ENCODE results near the gene BFSP1. TPM values are rescaled to one million over a fixed set of nuclear protein-coding genes. Genes with fewer than 3 reads are reported as not detected.

The BFSP1 gene
- total RNA-seq, 4 donors from 2014 or later, result 0.18 to 0.46 TPM; not detected in 2

DNA sequence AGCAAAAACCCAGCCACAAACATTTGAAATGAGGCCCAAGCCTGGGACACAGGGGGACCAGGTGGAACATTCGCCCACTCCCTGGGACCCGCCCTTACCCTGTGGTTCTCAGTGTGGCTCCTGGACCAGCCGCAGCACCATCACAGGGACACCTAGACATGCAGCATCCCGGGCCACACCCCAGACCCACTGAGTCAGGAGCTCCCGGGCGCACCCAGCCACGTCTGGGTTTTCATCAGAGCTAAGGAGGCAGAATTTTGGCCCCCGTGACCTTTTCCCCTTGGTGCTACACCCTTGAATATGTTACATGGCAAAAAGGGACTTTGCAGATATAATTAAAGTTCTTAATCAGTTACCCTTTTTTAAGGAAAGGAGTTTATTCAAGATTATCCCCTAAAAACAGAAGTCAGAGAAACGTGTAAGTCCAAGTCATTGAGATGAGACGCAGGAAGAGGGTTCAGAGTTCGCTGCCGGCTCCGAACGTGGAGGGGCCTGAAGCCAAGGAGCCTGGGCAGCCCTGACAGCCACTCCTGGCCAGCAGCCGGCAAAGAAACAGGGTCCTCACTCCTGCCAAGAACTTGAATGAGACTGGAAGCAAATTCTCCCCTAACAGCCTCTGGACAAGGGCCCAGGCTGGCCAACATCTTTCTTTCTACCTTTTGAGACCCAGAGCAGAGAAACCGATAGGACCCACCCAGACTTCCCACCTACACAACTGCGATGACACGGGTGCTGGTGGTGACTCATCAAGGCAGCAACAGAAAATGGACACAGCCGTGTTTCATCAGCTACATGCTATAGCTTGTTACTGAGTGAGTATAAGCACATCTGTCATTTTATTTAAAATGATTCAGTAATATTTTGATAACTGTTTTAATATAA, 25.3 kb downstream of the BFSP1 start:
- no peak overlapping the region for H3K27ac ChIP-seq
- ATAC-seq, result no peak
- intact Hi-C loops (cut with DNase I; ENCODE audit: low total_unique reads), result loop anchor here (2.0 kb wide), 3 partner anchors 65 to 771 kb away; partner anchors contain the start of gene DSTN

DNA sequence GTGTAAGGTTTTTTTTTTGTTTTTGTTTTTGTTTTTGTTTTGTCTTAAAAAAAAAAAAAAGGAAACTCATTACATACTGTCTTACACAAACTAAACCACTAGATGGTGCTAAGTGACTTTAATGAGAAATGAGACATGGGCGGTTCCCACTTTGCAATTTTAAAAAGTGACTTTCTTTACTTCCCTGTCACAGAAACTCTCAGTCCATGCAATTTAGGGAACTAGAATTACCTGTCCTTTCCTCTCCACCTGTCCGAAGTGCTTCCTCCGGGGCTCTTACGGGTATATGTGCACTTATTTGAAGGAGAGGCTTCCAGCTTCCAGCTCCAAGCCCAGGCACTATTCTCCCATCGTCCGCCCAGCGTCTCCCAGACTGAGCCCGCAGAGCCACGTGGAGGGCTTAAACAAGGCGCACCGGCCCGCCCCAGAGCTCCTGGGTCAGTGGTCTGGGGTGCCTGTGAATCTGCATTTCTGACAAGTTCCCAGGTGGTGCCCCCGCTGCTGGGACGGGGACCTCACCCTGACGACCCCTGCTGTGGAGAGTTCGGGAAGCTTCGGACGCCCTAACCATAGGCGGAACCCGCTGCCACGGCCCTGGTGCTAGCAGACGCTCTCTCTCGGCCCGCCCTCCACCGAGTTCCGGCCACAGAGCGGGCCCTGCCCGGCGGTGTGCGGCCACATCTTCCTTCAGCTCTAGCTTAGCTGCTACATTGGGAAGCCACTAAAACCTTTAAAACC, 26.1 kb downstream of the BFSP1 start:
- in situ Hi-C loops (cut with MboI; ENCODE audit: low sequenced_read_pairs in 4 of 4), result loop anchor here in 3 of 4 donors (10.0 to 25.0 kb wide), 3 partner anchors 400 to 757 kb away; no protein-coding TSS in a partner anchor
- Histone ChIP-seq H3K4me1 (peaks cover 8 to 11% of the 10 kb centered on the region in 2 donors), H3K27ac (peak overlapping the region in 2 of 4 donors; percentile 30 to 42), H3K27me3 (no peaks in the 10 kb centered on the region), H3K36me3 (no peaks in the 10 kb centered on the region), H3K4me3 (peak overlapping the region; percentile 47 to 63 (median 55)), H3K9me3 (no peaks in the 10 kb centered on the region)
- TF ChIP-seq POLR2A (IDR thresholded peaks at IDR 0.05), result no peak
- TF ChIP-seq, protein P1, sequence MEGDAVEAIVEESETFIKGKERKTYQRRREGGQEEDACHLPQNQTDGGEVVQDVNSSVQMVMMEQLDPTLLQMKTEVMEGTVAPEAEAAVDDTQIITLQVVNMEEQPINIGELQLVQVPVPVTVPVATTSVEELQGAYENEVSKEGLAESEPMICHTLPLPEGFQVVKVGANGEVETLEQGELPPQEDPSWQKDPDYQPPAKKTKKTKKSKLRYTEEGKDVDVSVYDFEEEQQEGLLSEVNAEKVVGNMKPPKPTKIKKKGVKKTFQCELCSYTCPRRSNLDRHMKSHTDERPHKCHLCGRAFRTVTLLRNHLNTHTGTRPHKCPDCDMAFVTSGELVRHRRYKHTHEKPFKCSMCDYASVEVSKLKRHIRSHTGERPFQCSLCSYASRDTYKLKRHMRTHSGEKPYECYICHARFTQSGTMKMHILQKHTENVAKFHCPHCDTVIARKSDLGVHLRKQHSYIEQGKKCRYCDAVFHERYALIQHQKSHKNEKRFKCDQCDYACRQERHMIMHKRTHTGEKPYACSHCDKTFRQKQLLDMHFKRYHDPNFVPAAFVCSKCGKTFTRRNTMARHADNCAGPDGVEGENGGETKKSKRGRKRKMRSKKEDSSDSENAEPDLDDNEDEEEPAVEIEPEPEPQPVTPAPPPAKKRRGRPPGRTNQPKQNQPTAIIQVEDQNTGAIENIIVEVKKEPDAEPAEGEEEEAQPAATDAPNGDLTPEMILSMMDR (IDR thresholded peaks at IDR 0.05 in 4 of 5, conservative IDR thresholded peaks at IDR 0.05 in 1 of 5), result peak; percentile 40 to 75 (median 58)
- ATAC-seq (peak; percentile 81 to 88), DNase-seq (no peak)
- intact Hi-C loops (cut with DNase I; ENCODE audit: low total_unique reads), result loop anchor here (1.0 to 5.0 kb wide), 5 partner anchors 66 to 772 kb away; partner anchors contain the start of gene DSTN

More for the DNA sequence above, 25.3 kb downstream of the BFSP1 start:
- TF ChIP-seq POLR2A (IDR thresholded peaks at IDR 0.05), result no peak
- TF ChIP-seq, protein P1 (IDR thresholded peaks at IDR 0.05 in 4 of 5, conservative IDR thresholded peaks at IDR 0.05 in 1 of 5), result no peak
- no peaks in the 10 kb centered on the region for H3K27me3 ChIP-seq
- peaks cover 8 to 11% of the 10 kb centered on the region in 2 donors for H3K4me1 ChIP-seq
- no peak for DNase-seq
- in situ Hi-C loops (cut with MboI; ENCODE audit: low sequenced_read_pairs in 4 of 4), result loop anchor here in 3 of 4 donors (10.0 to 25.0 kb wide), 3 partner anchors 399 to 756 kb away; no protein-coding TSS in a partner anchor
- H3K36me3 ChIP-seq, result no peaks in the 10 kb centered on the region
- peak overlapping the region in 3 of 4 donors; percentile 47 to 55 (median 55) for H3K4me3 ChIP-seq
- H3K9me3 ChIP-seq, result no peaks in the 10 kb centered on the region

DNA sequence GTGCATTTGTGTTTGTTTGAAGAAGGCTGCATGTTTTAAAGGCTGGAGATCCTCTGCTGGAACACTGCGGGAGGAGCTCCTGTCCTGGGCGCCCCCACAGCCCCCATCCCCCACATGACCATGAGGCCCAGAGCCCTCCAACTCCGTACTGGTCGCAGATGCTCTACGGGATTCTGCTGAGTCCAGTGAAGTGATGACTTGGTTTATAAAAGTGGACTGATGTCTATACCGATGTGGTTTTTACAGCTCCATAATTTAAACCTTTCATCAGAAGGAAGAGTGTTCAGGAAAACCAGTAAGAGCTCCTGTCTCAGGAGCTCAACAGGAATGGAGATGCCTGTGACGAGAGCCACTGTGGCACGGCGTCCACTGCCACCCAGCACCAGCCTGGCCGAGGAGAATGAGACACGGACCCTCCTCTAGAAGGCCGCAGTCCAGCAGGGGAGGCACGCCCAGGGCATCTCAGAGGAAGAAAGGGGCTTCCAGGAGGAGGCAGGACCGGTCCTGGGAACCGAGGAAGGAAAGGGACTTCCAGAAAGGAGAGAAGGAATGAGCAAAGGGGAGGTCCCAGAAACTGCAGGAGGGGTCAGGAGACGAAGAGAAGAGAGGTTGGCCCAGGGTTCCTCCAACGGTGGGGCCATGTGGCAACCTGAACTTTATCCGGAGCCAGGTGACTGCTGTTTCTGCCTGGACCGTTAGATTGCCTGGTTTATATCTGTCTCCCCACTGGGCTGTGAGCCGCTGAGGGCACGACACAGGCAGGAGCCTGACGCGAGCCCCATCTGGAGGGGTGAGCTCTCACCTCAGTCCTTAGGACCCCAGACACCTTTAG, 26.9 kb downstream of the BFSP1 start:
- in situ Hi-C loops (cut with MboI; ENCODE audit: low sequenced_read_pairs in 4 of 4), result loop anchor here in 3 of 4 donors (10.0 to 25.0 kb wide), 3 partner anchors 401 to 758 kb away; no protein-coding TSS in a partner anchor

More for the DNA sequence above, 26.9 kb downstream of the BFSP1 start:
- H3K36me3 ChIP-seq, result no peaks in the 10 kb centered on the region
- H3K9me3 ChIP-seq, result no peaks in the 10 kb centered on the region
- TF ChIP-seq POLR2A (IDR thresholded peaks at IDR 0.05), result no peak
- TF ChIP-seq, protein P1 (IDR thresholded peaks at IDR 0.05 in 4 of 5, conservative IDR thresholded peaks at IDR 0.05 in 1 of 5), result no peak
- peak overlapping the region; percentile 47 to 63 (median 55) for H3K4me3 ChIP-seq
- H3K27ac ChIP-seq, result peak overlapping the region in 1 of 4 donors; percentile 42
- H3K27me3 ChIP-seq, result no peaks in the 10 kb centered on the region
- DNase-seq, result no peak
- peak; percentile 24 to 54 for ATAC-seq
- intact Hi-C loops (cut with DNase I; ENCODE audit: low total_unique reads), result loop anchor here (1.0 to 5.0 kb wide), 5 partner anchors 67 to 773 kb away; partner anchors contain the start of gene DSTN
- H3K4me1 ChIP-seq, result peaks cover 8 to 11% of the 10 kb centered on the region in 2 donors
